ENCODE measurements around the gene XRCC3.

- no peak for TF ChIP-seq ZNF311 (tag by site-specific recombination; IDR thresholded peaks at IDR 0.05; ENCODE audit: borderline replicate concordance)
- TF ChIP-seq CTCF (tag by site-specific recombination; IDR thresholded peaks at IDR 0.05), result no peak
- TF ChIP-seq ZNF558 (tag by site-specific recombination; IDR thresholded peaks at IDR 0.05), result no peak
- TF ChIP-seq ZBTB26 (tag by site-specific recombination; optimal IDR thresholded peaks at IDR 0.05), result no peak
- TF ChIP-seq ZNF549 (tag by site-specific recombination; IDR thresholded peaks at IDR 0.05), result no peak
- TF ChIP-seq ZFP69B (tag by site-specific recombination; IDR thresholded peaks at IDR 0.05), result no peak
- no peak for TF ChIP-seq REST (tag by site-specific recombination; IDR thresholded peaks at IDR 0.05)
- no peak for TF ChIP-seq ZNF10 (tag by site-specific recombination; IDR thresholded peaks at IDR 0.05)
- no peak for TF ChIP-seq ZNF133 (tag by site-specific recombination; IDR thresholded peaks at IDR 0.05)
- no peak for TF ChIP-seq WT1 (tag by site-specific recombination; IDR thresholded peaks at IDR 0.05)
- no peak for TF ChIP-seq ZBTB11 (tag by site-specific recombination; conservative IDR thresholded peaks at IDR 0.05; ENCODE audit: low read depth)
Observed at GRCh38 chr14:103729496-103730448, 14.5 kb upstream of the XRCC3 start.

Measured in HEK293 (cell line).